ENCODE results near the gene RESP18.

Gene RESP18

GRCh38 chr2:219309278-219309677 lies 23.3 kb downstream of the RESP18 start, which contains the start of gene PTPRN:
PTPRN (minus strand) TSS chr2:219309401; CDS start chr2:219309332, 69 bp downstream.
- DNase-seq (ENCODE audit: low spot score), result no peak
- TF ChIP-seq, protein P1, sequence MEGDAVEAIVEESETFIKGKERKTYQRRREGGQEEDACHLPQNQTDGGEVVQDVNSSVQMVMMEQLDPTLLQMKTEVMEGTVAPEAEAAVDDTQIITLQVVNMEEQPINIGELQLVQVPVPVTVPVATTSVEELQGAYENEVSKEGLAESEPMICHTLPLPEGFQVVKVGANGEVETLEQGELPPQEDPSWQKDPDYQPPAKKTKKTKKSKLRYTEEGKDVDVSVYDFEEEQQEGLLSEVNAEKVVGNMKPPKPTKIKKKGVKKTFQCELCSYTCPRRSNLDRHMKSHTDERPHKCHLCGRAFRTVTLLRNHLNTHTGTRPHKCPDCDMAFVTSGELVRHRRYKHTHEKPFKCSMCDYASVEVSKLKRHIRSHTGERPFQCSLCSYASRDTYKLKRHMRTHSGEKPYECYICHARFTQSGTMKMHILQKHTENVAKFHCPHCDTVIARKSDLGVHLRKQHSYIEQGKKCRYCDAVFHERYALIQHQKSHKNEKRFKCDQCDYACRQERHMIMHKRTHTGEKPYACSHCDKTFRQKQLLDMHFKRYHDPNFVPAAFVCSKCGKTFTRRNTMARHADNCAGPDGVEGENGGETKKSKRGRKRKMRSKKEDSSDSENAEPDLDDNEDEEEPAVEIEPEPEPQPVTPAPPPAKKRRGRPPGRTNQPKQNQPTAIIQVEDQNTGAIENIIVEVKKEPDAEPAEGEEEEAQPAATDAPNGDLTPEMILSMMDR (IDR thresholded peaks at IDR 0.05; ENCODE audit: extremely low read depth, insufficient read depth, missing control alignments), result no peak
- in situ Hi-C loops (cut with MboI; ENCODE audit: low pct_unique_long_range_greater_than_20kb, low sequenced_read_pairs, unreplicated experiment), result no loop called here

DNA sequence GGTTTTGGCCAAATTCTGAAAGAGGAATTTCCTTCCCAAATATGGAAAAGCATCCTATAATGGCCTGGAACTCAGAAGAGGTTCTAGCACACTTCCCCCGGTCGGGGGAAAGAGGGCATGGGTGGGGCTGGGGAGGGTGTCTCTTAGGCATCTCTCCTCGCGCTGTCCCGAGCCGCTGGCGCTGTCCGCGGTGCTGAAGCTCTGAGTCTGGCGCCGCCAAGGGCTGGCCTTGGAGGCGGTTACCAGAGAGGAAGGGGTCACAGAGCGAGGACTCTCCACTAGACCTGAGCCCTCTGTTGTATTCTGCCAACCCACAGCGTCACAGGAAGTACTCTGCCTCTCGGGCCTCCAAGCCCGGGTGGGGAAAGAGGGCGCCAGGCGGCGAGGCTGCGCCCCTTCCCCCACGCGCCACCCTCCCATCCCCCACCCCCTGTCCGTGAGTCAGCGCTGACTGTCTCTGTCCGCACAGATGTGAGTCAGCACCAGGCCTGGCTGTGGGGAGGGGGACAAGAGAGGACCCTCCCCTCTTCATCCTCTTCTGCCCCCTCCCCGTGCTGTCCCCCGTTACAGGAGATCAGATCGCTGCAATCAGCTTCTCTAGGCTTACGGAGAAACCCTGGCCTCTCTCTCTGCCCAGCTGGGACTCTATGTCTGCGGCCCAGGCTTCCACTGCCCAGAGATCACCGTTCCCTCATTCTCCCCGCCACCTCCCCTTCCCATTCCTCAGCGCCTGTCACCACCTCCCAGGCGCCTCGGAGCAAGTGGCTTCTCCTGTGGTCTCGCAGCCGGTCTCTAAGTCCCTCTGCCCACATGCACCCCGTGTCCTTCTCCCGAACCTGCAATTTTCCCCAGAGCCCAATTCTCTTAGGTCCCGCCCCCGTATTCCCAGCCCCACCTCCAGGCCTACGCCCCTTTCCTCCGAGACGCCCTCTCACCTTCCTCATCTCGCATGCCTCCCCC lies 24.1 kb downstream of the RESP18 start:
- TF ChIP-seq, protein P1 (IDR thresholded peaks at IDR 0.05; ENCODE audit: extremely low read depth, insufficient read depth, missing control alignments), result no peak
- in situ Hi-C loops (cut with MboI; ENCODE audit: low pct_unique_long_range_greater_than_20kb, low sequenced_read_pairs, unreplicated experiment), result no loop called here
- peak; percentile 85 for DNase-seq (ENCODE audit: low spot score)

DNA sequence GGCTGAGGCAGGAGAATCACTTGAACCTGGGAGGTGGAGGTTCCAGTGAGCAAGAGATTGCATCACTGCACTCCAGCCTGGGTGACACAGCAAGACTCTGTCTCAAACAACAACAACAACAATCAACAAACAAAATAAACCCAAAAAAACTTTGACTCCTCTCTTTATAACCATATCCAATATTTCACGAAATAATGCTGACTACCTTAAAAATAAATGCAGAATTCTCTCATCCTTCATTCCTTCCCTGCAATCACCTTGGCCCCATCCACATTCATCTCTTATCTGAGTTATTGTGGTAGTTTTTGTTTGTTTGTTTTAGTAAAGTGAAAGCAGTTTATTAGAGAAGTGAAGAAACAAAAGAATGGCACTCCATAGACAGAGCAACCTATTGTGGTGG lies 26.5 kb downstream of the RESP18 start:
- TF ChIP-seq, protein P1 (IDR thresholded peaks at IDR 0.05; ENCODE audit: extremely low read depth, insufficient read depth, missing control alignments), result no peak
- in situ Hi-C loops (cut with MboI; ENCODE audit: low pct_unique_long_range_greater_than_20kb, low sequenced_read_pairs, unreplicated experiment), result no loop called here
- DNase-seq (ENCODE audit: low spot score), result no peak

DNA sequence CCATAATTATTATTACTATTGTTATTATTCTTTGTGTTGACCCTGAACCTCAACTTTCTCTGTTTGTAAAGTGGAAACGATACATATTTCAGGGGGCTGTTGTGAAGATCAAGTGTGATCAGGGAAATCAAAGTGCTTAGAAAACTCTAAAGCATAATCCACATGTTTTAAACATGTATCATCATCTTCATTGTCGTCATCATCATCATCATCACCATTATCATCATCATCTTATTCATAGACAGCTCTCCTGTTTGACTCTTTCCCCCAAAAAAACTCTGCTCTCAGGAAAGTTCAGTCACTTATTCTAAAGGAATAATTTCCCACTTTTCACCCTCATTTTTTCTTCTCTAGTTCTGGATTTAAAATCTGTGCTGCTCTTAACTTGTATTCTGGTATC lies 28.3 kb downstream of the RESP18 start:
- DNase-seq (ENCODE audit: low spot score), result no peak
- in situ Hi-C loops (cut with MboI; ENCODE audit: low pct_unique_long_range_greater_than_20kb, low sequenced_read_pairs, unreplicated experiment), result no loop called here
- TF ChIP-seq, protein P1 (IDR thresholded peaks at IDR 0.05; ENCODE audit: extremely low read depth, insufficient read depth, missing control alignments), result no peak

DNA sequence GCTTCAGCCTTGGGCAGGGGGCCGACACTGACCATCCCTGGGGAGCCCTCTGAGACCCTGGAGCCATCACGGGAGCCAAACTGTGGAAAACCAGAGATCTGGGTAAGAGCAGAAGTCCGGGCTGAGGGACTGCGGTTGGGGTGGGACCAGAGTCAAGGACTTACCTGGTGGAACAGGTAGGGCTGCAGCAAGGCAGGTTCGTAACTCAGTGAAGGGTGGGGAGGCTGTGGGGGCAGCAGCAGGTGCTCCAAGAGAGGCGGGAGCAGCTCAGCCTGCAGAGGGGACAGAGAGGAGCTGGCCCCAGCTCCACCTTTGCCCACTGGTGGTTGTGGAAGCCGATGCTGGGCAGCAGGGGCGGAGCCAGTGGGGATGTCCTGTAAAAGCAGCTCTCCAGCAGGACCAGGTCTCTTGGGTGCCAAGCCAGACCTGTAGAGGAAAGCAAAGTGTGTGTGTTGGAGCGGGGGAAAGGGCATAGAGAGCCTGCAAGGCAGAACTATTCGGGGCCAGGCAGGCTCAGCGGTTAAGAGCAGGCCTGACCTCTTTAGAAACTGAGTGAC lies 30.1 kb downstream of the RESP18 start:
- in situ Hi-C loops (cut with MboI; ENCODE audit: low pct_unique_long_range_greater_than_20kb, low sequenced_read_pairs, unreplicated experiment), result no loop called here
- TF ChIP-seq, protein P1 (IDR thresholded peaks at IDR 0.05; ENCODE audit: extremely low read depth, insufficient read depth, missing control alignments), result no peak
- DNase-seq (ENCODE audit: low spot score), result no peak

- TF ChIP-seq, protein P1 (IDR thresholded peaks at IDR 0.05; ENCODE audit: extremely low read depth, insufficient read depth, missing control alignments), result no peak
- no peak for DNase-seq (ENCODE audit: low spot score)
- in situ Hi-C loops (cut with MboI; ENCODE audit: low pct_unique_long_range_greater_than_20kb, low sequenced_read_pairs, unreplicated experiment), result no loop called here
Measured at GRCh38 chr2:219300022-219300421, 32.5 kb downstream of the RESP18 start.
